Fibroblast of lung (primary cell): ENCODE results near the gene VPS37C. TPM values are rescaled to one million over a fixed set of nuclear protein-coding genes. Genes with fewer than 3 reads are reported as not detected.

Experiments used
- DNase-seq, 2 donors: peaks; one replicate each; pipeline versions ENCODE4 v3.0.0 to v3.0.0-alpha.2; 2010; ENCODE audit warnings: low read depth in 2 of 2
- H2AFZ ChIP-seq: 2 replicates; pipeline ENCODE4 v1.5.1; 2012; ENCODE audit warnings: low read length, control low read depth, inconsistent platforms
- H3K27ac ChIP-seq: 2 replicates; pipeline ENCODE4 v1.5.1; 2011; ENCODE audit warnings: low read length, control low read depth; ENCODE audit not compliant: insufficient read depth
- H3K27me3 ChIP-seq: 2 replicates; pipeline ENCODE4 v1.5.1; 2011; ENCODE audit warnings: mild to moderate bottlenecking, low read length; ENCODE audit not compliant: control insufficient read depth, insufficient read depth
- H3K36me3 ChIP-seq: 2 replicates; pipeline ENCODE4 v1.5.1; 2011; ENCODE audit warnings: low read length; ENCODE audit not compliant: control insufficient read depth, insufficient read depth
- H3K4me1 ChIP-seq: 2 replicates; pipeline ENCODE4 v1.5.1; 2011; ENCODE audit warnings: low read length; ENCODE audit not compliant: control insufficient read depth, insufficient read depth; ENCODE audit errors: extremely low read depth
- H3K4me2 ChIP-seq: 2 replicates; pipeline ENCODE4 v1.5.1; 2011; ENCODE audit warnings: low read length, control low read depth; ENCODE audit not compliant: insufficient read depth; ENCODE audit errors: extremely low read depth
- H3K4me3 ChIP-seq, 4 experiments: fragments of 200-600 bp in 1 of 4; sonication (generic) in 1 of 4; replicated peaks in 1 of 4; 2 replicates each; pipeline ENCODE4 v1.5.1; 2011 to 2016; ENCODE audit warnings: low read length in 4 of 4, low read depth in 3 of 4, mild to moderate bottlenecking in 3 of 4, control low read depth in 2 of 4, inconsistent platforms in 1 of 4, mixed read lengths in 1 of 4; ENCODE audit not compliant: insufficient read depth in 1 of 4; ENCODE audit errors: control extremely low read depth in 1 of 4
- H3K79me2 ChIP-seq: 2 replicates; pipeline ENCODE4 v1.5.1; 2012; ENCODE audit warnings: mild to moderate bottlenecking, low read length, inconsistent platforms; ENCODE audit not compliant: control insufficient read depth, insufficient read depth
- H3K9ac ChIP-seq: 2 replicates; pipeline ENCODE4 v1.5.1; 2011; ENCODE audit warnings: mild to moderate bottlenecking, low read length, control low read depth; ENCODE audit not compliant: insufficient read depth
- H3K9me3 ChIP-seq: 2 replicates; pipeline ENCODE4 v1.5.1; 2012; ENCODE audit warnings: low read depth, low read length; ENCODE audit not compliant: control insufficient read depth, insufficient read depth
- H4K20me1 ChIP-seq: 2 replicates; pipeline ENCODE4 v1.5.1; 2011; ENCODE audit warnings: low read length; ENCODE audit not compliant: control insufficient read depth, insufficient read depth; ENCODE audit errors: extremely low read depth
- EZH2 ChIP-seq: IDR thresholded peaks from 2 replicates; pipeline ENCODE4 v1.5.1; 2012; ENCODE audit warnings: low read length, control low read depth, mild to moderate bottlenecking; ENCODE audit errors: missing control alignments
- polyA plus RNA-seq, 2 donors: library from polyadenylated mRNA; depleted of rRNA in 1 of 2; stranded (reverse) in 1 of 2; unstranded in 1 of 2; fragments of >200 nt; gene quantifications; 2 replicates each; pipeline ENCODE4 v1.2.1, GENCODE V29; 2011 to 2012; ENCODE audit warnings: missing spikeins in 1 of 2
- total RNA-seq: library from RNA; depleted of rRNA; stranded (reverse); fragments of >200 nt; gene quantifications from 2 replicates; pipeline ENCODE4 v1.2.1, GENCODE V29; 2014
- TF ChIP-seq, protein P1 (sequence below), 2 donors: IDR thresholded peaks in 1 of 2; conservative IDR thresholded peaks in 1 of 2; 1 replicate in 1 of 2; 2 replicates in 1 of 2; pipeline ENCODE4 v1.5.1; 2011 to 2012; ENCODE audit warnings: low read length in 2 of 2, control low read depth in 1 of 2, inconsistent platforms in 1 of 2, low read depth in 1 of 2, mild to moderate bottlenecking in 1 of 2

VPS37C gene
- total and polyA plus RNA-seq, 2 donors (not counting 1 experiment from before 2014, with no cell fraction given): 7.6 to 9.9 TPM

DNA sequence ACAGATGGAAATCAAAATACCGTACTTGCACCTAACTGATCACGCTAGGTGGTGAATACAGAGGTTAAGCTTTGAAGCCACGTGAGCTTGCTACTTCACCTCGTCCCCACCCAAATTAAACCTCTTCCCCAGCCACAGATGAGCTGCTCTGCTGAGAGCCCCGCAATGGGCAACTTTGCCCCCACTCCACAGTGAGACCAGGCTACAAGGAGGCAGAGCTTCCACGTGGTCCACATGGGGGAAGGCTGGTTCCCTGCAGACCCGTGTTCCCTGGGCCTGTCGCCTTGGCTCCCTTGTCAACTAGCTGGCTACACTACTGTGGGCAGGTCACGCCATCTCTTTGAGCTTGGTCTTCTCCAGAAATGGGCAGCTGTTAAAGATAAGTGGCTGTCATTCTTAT lies 48.0 kb downstream of the VPS37C start:
- DNase-seq: no peak
- no peaks in the 10 kb centered on the region for H3K79me2 ChIP-seq
- H3K4me2 ChIP-seq: no peak overlapping the region
- H3K27me3 ChIP-seq: no peaks in the 10 kb centered on the region
- no peak for TF ChIP-seq EZH2
- TF ChIP-seq, protein P1, sequence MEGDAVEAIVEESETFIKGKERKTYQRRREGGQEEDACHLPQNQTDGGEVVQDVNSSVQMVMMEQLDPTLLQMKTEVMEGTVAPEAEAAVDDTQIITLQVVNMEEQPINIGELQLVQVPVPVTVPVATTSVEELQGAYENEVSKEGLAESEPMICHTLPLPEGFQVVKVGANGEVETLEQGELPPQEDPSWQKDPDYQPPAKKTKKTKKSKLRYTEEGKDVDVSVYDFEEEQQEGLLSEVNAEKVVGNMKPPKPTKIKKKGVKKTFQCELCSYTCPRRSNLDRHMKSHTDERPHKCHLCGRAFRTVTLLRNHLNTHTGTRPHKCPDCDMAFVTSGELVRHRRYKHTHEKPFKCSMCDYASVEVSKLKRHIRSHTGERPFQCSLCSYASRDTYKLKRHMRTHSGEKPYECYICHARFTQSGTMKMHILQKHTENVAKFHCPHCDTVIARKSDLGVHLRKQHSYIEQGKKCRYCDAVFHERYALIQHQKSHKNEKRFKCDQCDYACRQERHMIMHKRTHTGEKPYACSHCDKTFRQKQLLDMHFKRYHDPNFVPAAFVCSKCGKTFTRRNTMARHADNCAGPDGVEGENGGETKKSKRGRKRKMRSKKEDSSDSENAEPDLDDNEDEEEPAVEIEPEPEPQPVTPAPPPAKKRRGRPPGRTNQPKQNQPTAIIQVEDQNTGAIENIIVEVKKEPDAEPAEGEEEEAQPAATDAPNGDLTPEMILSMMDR (conservative IDR thresholded peaks at IDR 0.05 in 1 of 2, IDR thresholded peaks at IDR 0.05 in 1 of 2; ENCODE audit: low read depth in 1 of 2, low read length in 2 of 2): no peak
- H3K4me3 ChIP-seq: no peak overlapping the region
- H3K27ac ChIP-seq: no peak overlapping the region
- no peaks in the 10 kb centered on the region for H4K20me1 ChIP-seq
- H3K9ac ChIP-seq: no peak overlapping the region
- no peaks in the 10 kb centered on the region for H3K36me3 ChIP-seq
- H3K9me3 ChIP-seq: no peaks in the 10 kb centered on the region
- no peak overlapping the region for H2AFZ ChIP-seq
- H3K4me1 ChIP-seq: no peaks in the 10 kb centered on the region

GRCh38 chr11:61112575-61112974 lies 48.7 kb downstream of the VPS37C start:
- Histone ChIP-seq H3K36me3 (no peaks in the 10 kb centered on the region), H3K9me3 (no peaks in the 10 kb centered on the region)

DNA sequence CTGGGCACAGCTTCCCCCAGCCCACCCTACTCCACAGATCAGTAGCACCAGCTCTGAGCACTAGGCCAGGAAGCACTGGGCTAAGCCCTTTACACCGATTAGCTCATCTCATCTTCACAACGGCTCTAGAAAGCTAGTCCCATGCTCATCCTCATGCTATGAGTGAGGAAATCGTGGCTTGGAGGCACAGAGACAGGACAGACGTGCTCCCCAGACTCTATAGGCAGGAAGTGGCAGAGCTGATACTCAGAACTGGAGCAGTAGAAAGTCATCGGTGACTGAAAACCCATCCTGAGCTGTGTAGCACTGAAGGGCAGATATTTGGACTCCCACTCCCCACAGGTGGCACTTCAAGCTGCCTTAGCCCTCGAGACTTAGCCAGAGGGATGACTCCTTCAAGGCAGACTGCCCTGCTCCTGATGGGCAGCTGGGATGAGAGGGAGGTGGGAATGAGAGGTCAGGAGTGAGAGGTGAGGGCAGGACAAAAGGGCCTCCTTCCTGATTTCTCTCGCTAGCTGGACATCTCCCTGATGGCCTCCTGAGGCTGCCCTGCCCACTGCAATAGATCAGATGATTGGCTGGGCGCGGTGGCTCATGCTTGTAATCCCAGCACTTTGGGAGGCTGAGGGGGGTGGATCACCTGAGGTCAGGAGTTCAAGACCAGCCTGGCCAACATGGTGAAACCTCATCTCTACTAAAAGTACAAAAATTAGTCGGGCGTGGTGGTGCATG lies 49.3 kb downstream of the VPS37C start:
- TF ChIP-seq EZH2: no peak
- TF ChIP-seq, protein P1 (conservative IDR thresholded peaks at IDR 0.05 in 1 of 2, IDR thresholded peaks at IDR 0.05 in 1 of 2; ENCODE audit: low read depth in 1 of 2, low read length in 2 of 2): no peak
- no peaks in the 10 kb centered on the region for H3K4me1 ChIP-seq
- no peak overlapping the region for H3K27ac ChIP-seq
- H3K9me3 ChIP-seq: no peaks in the 10 kb centered on the region
- no peaks in the 10 kb centered on the region for H4K20me1 ChIP-seq
- DNase-seq: no peak
- H3K36me3 ChIP-seq: no peaks in the 10 kb centered on the region
- no peak overlapping the region for H3K4me3 ChIP-seq
- H2AFZ ChIP-seq: no peak overlapping the region
- no peaks in the 10 kb centered on the region for H3K79me2 ChIP-seq
- no peak overlapping the region for H3K4me2 ChIP-seq
- H3K9ac ChIP-seq: no peak overlapping the region
- no peaks in the 10 kb centered on the region for H3K27me3 ChIP-seq

More at GRCh38 chr11:61112575-61112974, 48.7 kb downstream of the VPS37C start:
- no peak overlapping the region for H3K4me3 ChIP-seq
- no peak overlapping the region for H2AFZ ChIP-seq
- no peaks in the 10 kb centered on the region for H4K20me1 ChIP-seq
- no peaks in the 10 kb centered on the region for H3K4me1 ChIP-seq
- no peak for DNase-seq
- no peak for TF ChIP-seq EZH2
- TF ChIP-seq, protein P1 (conservative IDR thresholded peaks at IDR 0.05 in 1 of 2, IDR thresholded peaks at IDR 0.05 in 1 of 2; ENCODE audit: low read depth in 1 of 2, low read length in 2 of 2): no peak
- H3K9ac ChIP-seq: no peak overlapping the region
- H3K27ac ChIP-seq: no peak overlapping the region
- no peaks in the 10 kb centered on the region for H3K79me2 ChIP-seq
- no peaks in the 10 kb centered on the region for H3K27me3 ChIP-seq
- H3K4me2 ChIP-seq: no peak overlapping the region
